Activated effector memory CD4-positive, alpha-beta T cell treated with anti-CD3 and anti-CD28 coated beads, Interleukin-2, amount 50 U/mL, for 16 hours (primary cell): ENCODE data around the gene SLC2A9.
"Not testable (repeated sequence)": the region's sequence is repeated elsewhere in the genome, so short reads cannot be mapped to it uniquely, and the experiment has no call there.

Experiments
- DNase-seq: peaks from one replicate; pipeline ENCODE4 v3.0.0-alpha.2; 2020

SLC2A9 gene

GRCh38 chr4:9808077-9808476, 213.2 kb downstream of the SLC2A9 start:
- no peak for DNase-seq

GRCh38 chr4:9804918-9805317, 216.4 kb downstream of the SLC2A9 start:
- DNase-seq = no peak

GRCh38 chr4:9800848-9801247, 220.4 kb downstream of the SLC2A9 start:
- no peak for DNase-seq

GRCh38 chr4:9796641-9797040, 224.7 kb downstream of the SLC2A9 start:
- DNase-seq = not testable (repeated sequence)

GRCh38 chr4:9792381-9792780, 228.9 kb downstream of the SLC2A9 start:
- DNase-seq = no peak

GRCh38 chr4:9785891-9786290, 235.4 kb downstream of the SLC2A9 start:
- not testable (repeated sequence) for DNase-seq

- no peak for DNase-seq
Observed at GRCh38 chr4:9782136-9782436, 239.2 kb downstream of the SLC2A9 start.

- DNase-seq = no peak
Observed at GRCh38 chr4:9781343-9782135, 239.8 kb downstream of the SLC2A9 start, which contains the start of gene DRD5. Gene DRD5 (plus strand): TSS chr4:9781634. CDS start chr4:9782030, 396 bp downstream.
